ENCODE data around the gene COBL. TPM values are rescaled to one million over a fixed set of nuclear protein-coding genes. Genes with fewer than 3 reads are reported as not detected.

The COBL gene
- total RNA-seq, 1 experiment from 2014 or later: 52.3 TPM

GRCh38 chr7:51234609-51235308 is 81.8 kb downstream of the COBL start:
- H3K4me2 ChIP-seq (ENCODE audit: insufficient read depth, insufficient read length, low read length): no peak overlapping the region
- no CpG with 5 or more reads among the region's 8 CpGs for WGBS (ENCODE audit: extremely low coverage, insufficient read length, low lambda C conversion rate)
- peak overlapping the region in 2 of 3 experiments; percentile 26 to 49; a peak in 2 of 7 replicates for H3K27ac Mint-ChIP-seq

More at GRCh38 chr7:51234609-51235308, 81.8 kb downstream of the COBL start:
- H4K8ac ChIP-seq (replicated peaks; ENCODE audit: insufficient read length, low read depth, low read length): no peak overlapping the region
- no peak overlapping the region for H3T11ph ChIP-seq (ENCODE audit: low read length)
- H3K9ac ChIP-seq (ENCODE audit: extremely low read depth, insufficient read length, low read length): no peak overlapping the region
- no peaks in the 10 kb centered on the region for H3K36me3 Mint-ChIP-seq (ENCODE audit: insufficient read depth in 1 of 3, low read depth in 3 of 3)
- H3K27me3 ChIP-seq (ENCODE audit: insufficient read depth, low read length): no peaks in the 10 kb centered on the region
- H3K4me3 Mint-ChIP-seq: no peak overlapping the region
- H3K14ac ChIP-seq (ENCODE audit: insufficient read depth, low read length): no peak overlapping the region; the same call in 1 of the 2 replicates
- no peaks in the 10 kb centered on the region for H3K23me2 ChIP-seq (ENCODE audit: insufficient read length, low read depth, low read length, poor library complexity, severe bottlenecking)
- H2BK20ac ChIP-seq (ENCODE audit: low read depth, low read length, poor library complexity, severe bottlenecking): no peak overlapping the region
- H3K9me3 ChIP-seq (ENCODE audit: control insufficient read depth, low read depth, low read length): no peaks in the 10 kb centered on the region
- H4K5ac ChIP-seq (ENCODE audit: insufficient read length, low read depth, low read length): no peak overlapping the region
- H3K27me3 Mint-ChIP-seq (ENCODE audit: low read depth): peaks cover 2% of the 10 kb centered on the region; the same call in 1 of the 2 replicates
- no peaks in the 10 kb centered on the region for H3K79me2 ChIP-seq (ENCODE audit: insufficient read depth, low read length)
- H2BK15ac ChIP-seq (ENCODE audit: low read depth, low read length): no peak overlapping the region
- no peak overlapping the region for H3K23ac ChIP-seq (ENCODE audit: insufficient read length, low read depth, low read length)
- no peak overlapping the region for H2AFZ ChIP-seq (ENCODE audit: low read length)
- no peak overlapping the region for H2BK120ac ChIP-seq (ENCODE audit: low read depth, low read length, poor library complexity, severe bottlenecking)
- peaks cover 5% of the 10 kb centered on the region for H4K20me1 ChIP-seq (ENCODE audit: control insufficient read depth, insufficient read depth, insufficient read length)
- no peak overlapping the region for H3K56ac ChIP-seq (ENCODE audit: insufficient read length, low read depth, low read length)
- no peak for DNase-seq
- no peak overlapping the region for H2BK12ac ChIP-seq (ENCODE audit: insufficient read length, low read depth, low read length)
- no peak overlapping the region for H3K18ac ChIP-seq (ENCODE audit: insufficient read length, low read depth, low read length)
- no peak overlapping the region for H2AK5ac ChIP-seq (ENCODE audit: insufficient read length, low read length)
- no peaks in the 10 kb centered on the region for H3K9me3 Mint-ChIP-seq
- no peak overlapping the region for H3K4ac ChIP-seq (ENCODE audit: low read depth, low read length)
- H3K27ac ChIP-seq (ENCODE audit: insufficient read length, low read depth, low read length): no peak overlapping the region
- H2BK5ac ChIP-seq (ENCODE audit: insufficient read length, low read length): no peak overlapping the region
- TF ChIP-seq, protein P1, sequence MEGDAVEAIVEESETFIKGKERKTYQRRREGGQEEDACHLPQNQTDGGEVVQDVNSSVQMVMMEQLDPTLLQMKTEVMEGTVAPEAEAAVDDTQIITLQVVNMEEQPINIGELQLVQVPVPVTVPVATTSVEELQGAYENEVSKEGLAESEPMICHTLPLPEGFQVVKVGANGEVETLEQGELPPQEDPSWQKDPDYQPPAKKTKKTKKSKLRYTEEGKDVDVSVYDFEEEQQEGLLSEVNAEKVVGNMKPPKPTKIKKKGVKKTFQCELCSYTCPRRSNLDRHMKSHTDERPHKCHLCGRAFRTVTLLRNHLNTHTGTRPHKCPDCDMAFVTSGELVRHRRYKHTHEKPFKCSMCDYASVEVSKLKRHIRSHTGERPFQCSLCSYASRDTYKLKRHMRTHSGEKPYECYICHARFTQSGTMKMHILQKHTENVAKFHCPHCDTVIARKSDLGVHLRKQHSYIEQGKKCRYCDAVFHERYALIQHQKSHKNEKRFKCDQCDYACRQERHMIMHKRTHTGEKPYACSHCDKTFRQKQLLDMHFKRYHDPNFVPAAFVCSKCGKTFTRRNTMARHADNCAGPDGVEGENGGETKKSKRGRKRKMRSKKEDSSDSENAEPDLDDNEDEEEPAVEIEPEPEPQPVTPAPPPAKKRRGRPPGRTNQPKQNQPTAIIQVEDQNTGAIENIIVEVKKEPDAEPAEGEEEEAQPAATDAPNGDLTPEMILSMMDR (conservative IDR thresholded peaks at IDR 0.05): no peak
- H3K4me1 Mint-ChIP-seq: peaks cover 62 to 65% of the 10 kb centered on the region in 2 experiments
- H3K79me1 ChIP-seq (ENCODE audit: insufficient read depth, low read depth, low read length, poor library complexity, severe bottlenecking): peaks cover 3% of the 10 kb centered on the region
- no peak overlapping the region for H4K91ac ChIP-seq (ENCODE audit: insufficient read length, low read depth, low read length)
- peaks cover 2% of the 10 kb centered on the region; the same call in 1 of the 2 replicates for H3K4me1 ChIP-seq (ENCODE audit: insufficient read depth, low read length)

Data from H9 (cell line).